Endothelial cell of umbilical vein (primary cell): Measurements from ENCODE around the gene MLEC. TPM values are rescaled to one million over a fixed set of nuclear protein-coding genes. Genes with fewer than 3 reads are reported as not detected.
"Not testable (repeated sequence)": the region's sequence is repeated elsewhere in the genome, so short reads cannot be mapped to it uniquely, and the experiment has no call there.

Source experiments
- BruUV-seq: library from RNA; stranded (reverse); fragments of 400-500 nt; replicated peaks from 2 replicates; lab custom pipeline; 2021; lab: Mats Ljungman, UMichigan
- CTCF ChIA-PET: fragments of 300-600, 350-600 bp; sonication (Branson Sonifier 250); formaldehyde crosslinking; loops from one replicate; lab custom pipeline; 2021; ENCODE audit warnings: antibody characterized with exemption, inconsistent platforms; lab: Charles Lee
- POLR2A ChIA-PET: fragments of 300-600, 350-600 bp; sonication (Branson Sonifier 250); formaldehyde crosslinking; loops from one replicate; lab custom pipeline; 2021; ENCODE audit warnings: antibody characterized with exemption, inconsistent platforms; lab: Charles Lee
- DNase-seq: peaks from one replicate; pipeline ENCODE4 v3.0.0-alpha.2; 2011; ENCODE audit warnings: low read depth, low spot score
- FAIRE-seq: peaks from 2 replicates; lab custom pipeline; 2011; peaks lifted over from hg19 to GRCh38; lab: Jason Lieb, UNC
- H2AFZ ChIP-seq: 2 replicates; pipeline ENCODE4 v1.6.0; 2012; ENCODE audit warnings: low read depth, low read length, control low read depth, inconsistent platforms
- H3K27ac ChIP-seq: 2 replicates; pipeline ENCODE4 v1.5.1; 2011; ENCODE audit warnings: low read depth, mild to moderate bottlenecking, control low read depth, low read length, moderate library complexity; ENCODE audit not compliant: insufficient read depth
- H3K27me3 ChIP-seq, 2 experiments: 2 replicates each; pipeline versions ENCODE4 v1.6.0 to v1.6.1; 2011; ENCODE audit warnings: low read length in 2 of 2, mixed read lengths in 1 of 2; ENCODE audit not compliant: control insufficient read depth in 2 of 2, insufficient read depth in 2 of 2
- H3K36me3 ChIP-seq, 2 experiments: 2 replicates in 1 of 2; 3 replicates in 1 of 2; pipeline ENCODE4 v1.5.1; 2011; ENCODE audit warnings: low read length in 2 of 2, mild to moderate bottlenecking in 1 of 2, moderate library complexity in 1 of 2; ENCODE audit not compliant: control insufficient read depth in 2 of 2, insufficient read depth in 2 of 2; ENCODE audit errors: extremely low read depth in 1 of 2
- H3K4me1 ChIP-seq: 3 replicates; pipeline ENCODE4 v1.5.1; 2011; ENCODE audit warnings: mild to moderate bottlenecking, low read length; ENCODE audit not compliant: control insufficient read depth, insufficient read depth; ENCODE audit errors: extremely low read depth
- H3K4me2 ChIP-seq: 2 replicates; pipeline ENCODE4 v1.6.1; 2011; ENCODE audit warnings: low read length, control low read depth, mixed read lengths; ENCODE audit not compliant: insufficient read depth
- H3K4me3 ChIP-seq, 3 experiments: fragments of 200-600 bp in 1 of 3; sonication (generic), shearing (Covaris generic) in 1 of 3; replicated peaks in 1 of 3; 2 replicates each; pipeline ENCODE4 v1.5.1; 2011 to 2016; ENCODE audit warnings: control low read depth in 3 of 3, low read length in 3 of 3, mild to moderate bottlenecking in 2 of 3, inconsistent platforms in 1 of 3, low read depth in 1 of 3, moderate library complexity in 1 of 3; ENCODE audit not compliant: insufficient read depth in 1 of 3
- H3K79me2 ChIP-seq: 2 replicates; pipeline ENCODE4 v1.6.0; 2012; ENCODE audit warnings: low read length, inconsistent platforms; ENCODE audit not compliant: control insufficient read depth, insufficient read depth
- H3K9ac ChIP-seq: replicated peaks from 2 replicates; pipeline ENCODE3; 2011; ENCODE audit warnings: low read length, control low read depth; ENCODE audit not compliant: insufficient read depth; ENCODE audit errors: extremely low read depth
- H3K9me1 ChIP-seq: replicated peaks from 3 replicates; pipeline ENCODE4 v1.6.0; 2011; ENCODE audit warnings: mild to moderate bottlenecking, low read length; ENCODE audit not compliant: control insufficient read depth, insufficient read depth; ENCODE audit errors: extremely low read depth
- H3K9me3 ChIP-seq: replicated peaks from 2 replicates; pipeline ENCODE4 v1.5.1; 2012; ENCODE audit warnings: low read length, inconsistent platforms; ENCODE audit not compliant: control insufficient read depth, insufficient read depth
- H4K20me1 ChIP-seq: replicated peaks from 2 replicates; pipeline ENCODE3; 2011; ENCODE audit warnings: mild to moderate bottlenecking, low read length; ENCODE audit not compliant: control insufficient read depth, insufficient read depth; ENCODE audit errors: extremely low read depth
- MYC ChIP-seq: IDR thresholded peaks from one replicate; pipeline ENCODE4 v1.6.1; 2011; ENCODE audit warnings: mild to moderate bottlenecking, low read depth, low read length
- dilution Hi-C: fragments of 300-500 bp; cut with MboI; formaldehyde crosslinking; loops from one replicate; pipeline ENCODE4 v1.15.0; 2019; ENCODE audit warnings: low sequenced_read_pairs; ENCODE audit not compliant: extremely low pct_ligation_motif_present
- intact Hi-C: fragments of 100-400 bp; cut with micrococcal nuclease; formaldehyde crosslinking; loops from one replicate; pipeline ENCODE4 v1.10.0; 2022
- polyA plus RNA-seq, 4 experiments: library from polyadenylated mRNA; depleted of rRNA in 3 of 4; stranded (reverse) in 3 of 4; unstranded in 1 of 4; fragments of >200 nt; gene quantifications; 2 replicates each; pipeline versions ENCODE4 v1.2.1 to v1.2.3, GENCODE V29; 2011 to 2012; ENCODE audit warnings: missing spikeins in 1 of 4
- total RNA-seq: library from RNA; stranded (reverse); gene quantifications from 2 replicates; pipeline ENCODE4 v1.2.3, GENCODE V29; 2021
- TF ChIP-seq, protein P1 (sequence below): IDR thresholded peaks from 2 replicates; pipeline ENCODE4 v1.6.1; 2011; ENCODE audit not compliant: insufficient read depth, insufficient read length

Gene MLEC
- total and polyA plus RNA-seq, 2 donors (not counting 3 experiments of a cell fraction or from before 2014, with no cell fraction given), result 28.4 to 144 TPM

DNA sequence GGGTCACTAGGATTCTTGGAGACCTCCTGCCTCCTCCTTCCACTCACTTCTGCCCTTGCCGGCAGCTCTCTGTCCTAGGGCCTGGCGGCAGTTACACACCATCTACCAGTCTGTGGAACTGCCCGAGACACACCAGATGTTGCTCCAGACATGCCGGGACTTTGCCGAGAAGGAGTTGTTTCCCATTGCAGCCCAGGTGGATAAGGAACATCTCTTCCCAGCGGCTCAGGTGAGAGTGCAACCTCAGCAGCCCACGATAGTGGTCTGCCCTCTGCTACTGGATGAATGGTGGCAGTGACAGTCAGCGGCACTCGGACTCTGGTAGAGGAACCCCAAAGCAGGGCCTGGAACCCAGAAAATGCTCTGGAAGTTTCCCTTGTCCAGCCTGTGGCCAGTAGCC lies 40.0 kb downstream of the MLEC start:
- no peak for TF ChIP-seq MYC
- TF ChIP-seq, protein P1, sequence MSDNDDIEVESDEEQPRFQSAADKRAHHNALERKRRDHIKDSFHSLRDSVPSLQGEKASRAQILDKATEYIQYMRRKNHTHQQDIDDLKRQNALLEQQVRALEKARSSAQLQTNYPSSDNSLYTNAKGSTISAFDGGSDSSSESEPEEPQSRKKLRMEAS, result no peak
- Histone ChIP-seq H3K4me1 (peaks cover 10% of the 10 kb centered on the region), H3K9ac (no peak overlapping the region), H3K4me3 (no peak overlapping the region), H3K79me2 (no peaks in the 10 kb centered on the region), H3K27ac (no peak overlapping the region), H3K9me3 (no peaks in the 10 kb centered on the region), H2AFZ (no peak overlapping the region), H4K20me1 (no peaks in the 10 kb centered on the region), H3K27me3 (no peaks in the 10 kb centered on the region), H3K9me1 (no peaks in the 10 kb centered on the region), H3K36me3 (peaks cover 5 to 10% of the 10 kb centered on the region in 2 experiments), H3K4me2 (no peak overlapping the region)
- dilution Hi-C loops (no loop called here), intact Hi-C loops (loop anchor here (5.0 kb wide), 2 partner anchors 145 to 245 kb away; partner anchors contain the start of gene POP5)
- BruUV-seq, result no TSS peak
- ChIA-PET POLR2A (interaction anchor here (0.6 kb wide), 1 partner anchor 488 kb away, joined by 4 read pairs; no protein-coding TSS in a partner anchor), CTCF (no interaction called here)
- FAIRE-seq, result no peak
- no peak for DNase-seq

DNA sequence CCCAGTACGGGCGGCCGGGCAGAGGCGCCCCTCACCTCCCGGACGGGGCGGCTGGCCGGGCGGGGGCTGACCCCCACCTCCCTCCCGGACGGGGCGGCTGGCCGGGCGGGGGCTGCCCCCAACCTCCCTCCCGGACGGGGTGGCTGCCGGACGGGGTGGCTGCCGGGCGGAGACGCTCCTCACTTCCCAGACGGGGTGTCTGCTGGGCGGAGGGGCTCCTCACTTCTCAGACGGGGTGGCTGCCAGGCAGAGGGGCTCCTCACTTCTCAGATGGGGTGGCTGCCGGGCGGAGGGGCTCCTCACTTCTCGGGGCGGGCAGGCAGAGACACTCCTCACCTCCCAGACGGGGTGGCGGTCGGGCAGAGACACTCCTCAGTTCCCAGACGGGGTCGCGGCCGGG lies 45.2 kb downstream of the MLEC start:
- H2AFZ ChIP-seq, FAIRE-seq, H4K20me1 ChIP-seq, DNase-seq, H3K9me3 ChIP-seq, H3K79me2 ChIP-seq, H3K36me3 ChIP-seq, H3K4me2 ChIP-seq, CTCF ChIA-PET, POLR2A ChIA-PET, BruUV-seq, dilution Hi-C loops, H3K4me3 ChIP-seq, H3K27ac ChIP-seq, H3K4me1 ChIP-seq, H3K9ac ChIP-seq, H3K9me1 ChIP-seq, intact Hi-C loops, H3K27me3 ChIP-seq: not testable (repeated sequence)
